ENCODE data around the gene TAF10.

GRCh38 chr11:6646576-6646917, 34.5 kb upstream of the TAF10 start:
- TF ChIP-seq POLR2A (IDR thresholded peaks at IDR 0.05) (no peak), CTCF (IDR thresholded peaks at IDR 0.05) (no peak)
